Keratinocyte (primary cell): ENCODE results near the gene ITGB2. TPM values are rescaled to one million over a fixed set of nuclear protein-coding genes. Genes with fewer than 3 reads are reported as not detected.

Experiments
- DNase-seq: peaks from one replicate; pipeline ENCODE4 v3.0.0-alpha.2; 2011; ENCODE audit warnings: low read depth, missing footprints, low spot score
- FAIRE-seq: peaks from 2 replicates; lab custom pipeline; 2011; peaks lifted over from hg19 to GRCh38; lab: Jason Lieb, UNC
- H2AFZ ChIP-seq: 2 replicates; pipeline ENCODE4 v1.6.0; 2012; ENCODE audit warnings: low read length, control low read depth, inconsistent platforms; ENCODE audit not compliant: control insufficient read depth
- H3K27ac ChIP-seq: 2 replicates; pipeline ENCODE4 v1.5.1; 2011; ENCODE audit warnings: low read length; ENCODE audit not compliant: control insufficient read depth, insufficient read depth
- H3K27me3 ChIP-seq: 3 replicates; pipeline ENCODE4 v1.6.0; 2011; ENCODE audit warnings: low read length; ENCODE audit not compliant: control insufficient read depth, insufficient read depth; ENCODE audit errors: extremely low read depth
- H3K36me3 ChIP-seq, 2 experiments: 2 replicates in 1 of 2; 3 replicates in 1 of 2; pipeline ENCODE4 v1.5.1; 2011; ENCODE audit warnings: low read length in 2 of 2, mild to moderate bottlenecking in 1 of 2; ENCODE audit not compliant: control insufficient read depth in 2 of 2, insufficient read depth in 2 of 2; ENCODE audit errors: extremely low read depth in 1 of 2
- H3K4me1 ChIP-seq: 3 replicates; pipeline ENCODE4 v1.5.1; 2011; ENCODE audit warnings: low read length; ENCODE audit not compliant: control insufficient read depth, insufficient read depth; ENCODE audit errors: extremely low read depth
- H3K4me2 ChIP-seq: 3 replicates; pipeline ENCODE4 v1.6.0; 2011; ENCODE audit warnings: low read depth, low read length; ENCODE audit not compliant: control insufficient read depth, insufficient read depth; ENCODE audit errors: extremely low read depth
- H3K4me3 ChIP-seq, 3 experiments: fragments of 200-600 bp in 1 of 3; sonication (generic) in 1 of 3; 2 replicates in 2 of 3; 3 replicates in 1 of 3; pipeline ENCODE4 v1.5.1; 2011 to 2016; ENCODE audit warnings: low read length in 3 of 3, mild to moderate bottlenecking in 3 of 3, control low read depth in 2 of 3, inconsistent platforms in 1 of 3, low read depth in 1 of 3, mixed read lengths in 1 of 3, mixed run types in 1 of 3, moderate library complexity in 1 of 3; ENCODE audit not compliant: control insufficient read depth in 2 of 3, insufficient read depth in 2 of 3; ENCODE audit errors: extremely low read depth in 1 of 3
- H3K79me2 ChIP-seq: 2 replicates; pipeline ENCODE4 v1.6.0; 2012; ENCODE audit warnings: low read length; ENCODE audit not compliant: control insufficient read depth, insufficient read depth
- H3K9ac ChIP-seq: 3 replicates; pipeline ENCODE4 v1.6.0; 2011; ENCODE audit warnings: low read length; ENCODE audit not compliant: control insufficient read depth, insufficient read depth; ENCODE audit errors: extremely low read depth
- H3K9me1 ChIP-seq: 3 replicates; pipeline ENCODE4 v1.6.0; 2011; ENCODE audit warnings: low read length; ENCODE audit not compliant: control insufficient read depth, insufficient read depth; ENCODE audit errors: extremely low read depth
- H3K9me3 ChIP-seq: 2 replicates; pipeline ENCODE4 v1.5.1; 2012; ENCODE audit warnings: low read depth, low read length; ENCODE audit not compliant: control insufficient read depth
- H4K20me1 ChIP-seq: 3 replicates; pipeline ENCODE4 v1.6.0; 2011; ENCODE audit warnings: low read length; ENCODE audit not compliant: control insufficient read depth, insufficient read depth; ENCODE audit errors: extremely low read depth
- CTCF ChIP-seq, 3 experiments: IDR thresholded peaks in 1 of 3; conservative IDR thresholded peaks in 1 of 3; optimal IDR thresholded peaks in 1 of 3; 2 replicates in 2 of 3; 3 replicates in 1 of 3; pipeline versions ENCODE3 to v1.5.1; 2011; ENCODE audit warnings: low read length in 3 of 3, mild to moderate bottlenecking in 3 of 3, moderate library complexity in 2 of 3, control low read depth in 1 of 3, inconsistent platforms in 1 of 3; ENCODE audit not compliant: insufficient read depth in 2 of 3; ENCODE audit errors: extremely low read depth in 1 of 3
- EZH2 ChIP-seq: IDR thresholded peaks from one replicate; pipeline ENCODE4 v1.6.1; 2012; ENCODE audit warnings: inconsistent platforms, mild to moderate bottlenecking, low read length, moderate library complexity
- dilution Hi-C: fragments of 300-500 bp; cut with MboI; formaldehyde crosslinking; loops from one replicate; pipeline ENCODE4 v1.7.0; 2020; ENCODE audit warnings: low sequenced_read_pairs; ENCODE audit not compliant: extremely low pct_ligation_motif_present
- polyA plus RNA-seq, 5 experiments: library from polyadenylated mRNA; depleted of rRNA in 3 of 5; stranded (reverse) in 3 of 5; stranded (forward) in 1 of 5; unstranded in 1 of 5; fragments of >200 nt; gene quantifications; 1 replicate in 1 of 5; 2 replicates in 3 of 5; 3 replicates in 1 of 5; pipeline versions ENCODE4 v1.2.1 to v1.2.3, GENCODE V29; 2011 to 2012; ENCODE audit warnings: missing spikeins in 2 of 5, low read depth in 1 of 5, low replicate concordance in 1 of 5

The ITGB2 gene
- polyA plus RNA-seq, 1 donor (not counting 4 experiments of a cell fraction or from before 2014, with no cell fraction given) = 0.55 TPM

DNA sequence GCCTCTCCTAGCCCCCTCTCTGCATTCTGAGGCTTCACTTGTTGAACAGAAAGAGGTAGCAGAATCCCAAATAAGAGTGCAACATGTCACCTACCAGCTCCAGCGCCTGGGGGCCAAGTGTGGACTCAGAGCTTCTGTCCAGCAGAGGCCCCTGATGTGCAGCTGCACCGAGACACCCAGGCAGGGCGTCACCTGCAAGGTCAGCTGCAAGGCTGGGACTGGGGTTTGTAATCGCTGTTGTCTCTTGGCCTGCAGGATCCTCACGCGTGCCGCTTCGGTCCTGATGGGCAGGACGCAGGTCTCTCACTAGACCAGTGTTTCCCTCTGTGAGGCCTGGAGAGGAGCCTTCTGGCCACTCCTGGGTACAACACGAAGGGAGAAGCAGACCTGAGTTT, 14.8 kb upstream of the ITGB2 start:
- TF ChIP-seq EZH2 (no peak), CTCF (optimal IDR thresholded peaks at IDR 0.05 in 1 of 3, IDR thresholded peaks at IDR 0.05 in 1 of 3, conservative IDR thresholded peaks at IDR 0.05 in 1 of 3; ENCODE audit: extremely low read depth in 1 of 3, insufficient read depth in 2 of 3, low read length in 3 of 3) (no peak)
- DNase-seq = no peak

GRCh38 chr21:44934797-44935532, 14.3 kb upstream of the ITGB2 start:
- Histone ChIP-seq H3K79me2 (no peaks in the 10 kb centered on the region), H3K27me3 (peaks cover 18% of the 10 kb centered on the region), H2AFZ (no peak overlapping the region), H3K4me2 (no peak overlapping the region), H3K4me1 (peaks cover 20% of the 10 kb centered on the region), H3K36me3 (no peaks in the 10 kb centered on the region), H3K4me3 (no peak overlapping the region), H3K9ac (no peak overlapping the region), H3K9me1 (no peaks in the 10 kb centered on the region), H3K27ac (no peak overlapping the region), H4K20me1 (no peaks in the 10 kb centered on the region), H3K9me3 (no peaks in the 10 kb centered on the region)
- DNase-seq (no peak), FAIRE-seq (no peak)
- TF ChIP-seq EZH2 (no peak), CTCF (optimal IDR thresholded peaks at IDR 0.05 in 1 of 3, IDR thresholded peaks at IDR 0.05 in 1 of 3, conservative IDR thresholded peaks at IDR 0.05 in 1 of 3; ENCODE audit: extremely low read depth in 1 of 3, insufficient read depth in 2 of 3, low read length in 3 of 3) (no peak)
- dilution Hi-C loops = no loop called here

More for the DNA sequence above, 14.8 kb upstream of the ITGB2 start:
- Histone ChIP-seq H3K9me3 (no peaks in the 10 kb centered on the region), H3K36me3 (no peaks in the 10 kb centered on the region), H3K79me2 (peaks cover 5% of the 10 kb centered on the region), H3K9ac (no peak overlapping the region), H3K4me1 (peaks cover 20% of the 10 kb centered on the region), H3K4me3 (no peak overlapping the region), H2AFZ (no peak overlapping the region), H3K4me2 (no peak overlapping the region), H3K9me1 (no peaks in the 10 kb centered on the region), H4K20me1 (no peaks in the 10 kb centered on the region), H3K27me3 (peaks cover 16% of the 10 kb centered on the region), H3K27ac (no peak overlapping the region)
- FAIRE-seq = no peak
- dilution Hi-C loops = no loop called here
